Mammary epithelial cell (primary cell): Measurements from ENCODE around the gene MAX.

Experiments
- CTCF ChIP-seq, 2 donors: IDR thresholded peaks in 1 of 2; conservative IDR thresholded peaks in 1 of 2; 2 replicates each; pipeline ENCODE4 v1.5.1; 2011 to 2012; ENCODE audit warnings: inconsistent platforms in 2 of 2, low read length in 2 of 2, mild to moderate bottlenecking in 2 of 2, control low read depth in 1 of 2, low read depth in 1 of 2; ENCODE audit not compliant: insufficient read depth in 1 of 2; ENCODE audit errors: extremely low read depth in 1 of 2
- EZH2 ChIP-seq: IDR thresholded peaks from 2 replicates; pipeline ENCODE4 v1.6.1; 2012; ENCODE audit warnings: low read length, inconsistent platforms, borderline replicate concordance

GRCh38 chr14:65150898-65151608 is 48.7 kb upstream of the MAX start:
- TF ChIP-seq CTCF (conservative IDR thresholded peaks at IDR 0.05 in 1 of 2, IDR thresholded peaks at IDR 0.05 in 1 of 2; ENCODE audit: extremely low read depth in 1 of 2, insufficient read depth in 1 of 2, low read depth in 1 of 2, low read length in 2 of 2) (no peak), EZH2 (no peak)
